Raji (cell line): ENCODE measurements around the gene GAPVD1.

Experiments used
- POLR2A ChIP-seq: IDR thresholded peaks from 2 replicates; pipeline ENCODE4 v1.6.1; 2011; ENCODE audit warnings: low read depth, low read length, control low read depth; ENCODE audit not compliant: insufficient read depth

The GAPVD1 gene

GRCh38 chr9:125261501-125262293 lies at the start of gene GAPVD1:
TSS of gene GAPVD1 (plus strand) at chr9:125261826. CDS start at chr9:125298922, 37,096 bp downstream.
- peak; percentile 78 for TF ChIP-seq POLR2A

GRCh38 chr9:125214186-125214585 lies 47.4 kb upstream of the GAPVD1 start:
- no peak for TF ChIP-seq POLR2A

GRCh38 chr9:125218621-125219020 lies 43.0 kb upstream of the GAPVD1 start:
- TF ChIP-seq POLR2A, result no peak

GRCh38 chr9:125227761-125228160 lies 33.9 kb upstream of the GAPVD1 start:
- TF ChIP-seq POLR2A, result no peak

- no peak for TF ChIP-seq POLR2A
Measured at GRCh38 chr9:125233678-125234077, 27.9 kb upstream of the GAPVD1 start.

GRCh38 chr9:125235804-125236519 lies 25.7 kb upstream of the GAPVD1 start:
- TF ChIP-seq POLR2A, result no peak

GRCh38 chr9:125238127-125238914 lies 23.3 kb upstream of the GAPVD1 start:
- no peak for TF ChIP-seq POLR2A

- TF ChIP-seq POLR2A, result no peak
Measured at GRCh38 chr9:125238915-125239446, 22.6 kb upstream of the GAPVD1 start.

- TF ChIP-seq POLR2A, result no peak
Measured at GRCh38 chr9:125239631-125240597, 21.7 kb upstream of the GAPVD1 start.

- TF ChIP-seq POLR2A, result no peak
Measured at GRCh38 chr9:125240649-125240999, 21.0 kb upstream of the GAPVD1 start.

GRCh38 chr9:125241000-125241862 lies 20.4 kb upstream of the GAPVD1 start, which contains the start of gene HSPA5:
TSS of gene HSPA5 (minus strand) at chr9:125241343. CDS start at chr9:125241126, 217 bp downstream.
- TF ChIP-seq POLR2A, result peak; percentile 99

- TF ChIP-seq POLR2A, result no peak; the same call in 1 of the 2 replicates
Measured at GRCh38 chr9:125241863-125242739, 19.5 kb upstream of the GAPVD1 start.

GRCh38 chr9:125243792-125244260 lies 17.8 kb upstream of the GAPVD1 start:
- no peak for TF ChIP-seq POLR2A
